Naive thymus-derived CD8-positive, alpha-beta T cell (primary cell): ENCODE results near the gene RWDD1. TPM values are rescaled to one million over a fixed set of nuclear protein-coding genes. Genes with fewer than 3 reads are reported as not detected.

Experiments used
- ATAC-seq, 2 donors: fragments of 150-1000 bp; cut with Tn5 transposase in 1 of 2; sonication (Bioruptor Pico), chemical (Tn5 transposase) in 1 of 2; 1 replicate in 1 of 2; 2 replicates in 1 of 2; pipeline ENCODE4 v1.10.0; 2021; ENCODE audit warnings: mild to moderate bottlenecking in 2 of 2, moderate library complexity in 2 of 2
- POLR2A ChIA-PET: fragments of 350-600 bp; sonication (Branson Sonifier 250); formaldehyde crosslinking; loops from one replicate; lab custom pipeline; 2021; ENCODE audit warnings: antibody characterized with exemption; lab: Charles Lee
- DNase-seq, 10 donors: peaks; one replicate each; pipeline versions ENCODE4 v3.0.0 to v3.0.0-alpha.2; 2020 to 2022
- H3K27ac Mint-ChIP-seq, 10 donors: one replicate each; pipeline ENCODE4 v1.8.0; 2020 to 2022; ENCODE audit warnings: mild to moderate bottlenecking in 10 of 10, mixed read lengths in 10 of 10, moderate library complexity in 4 of 10, inconsistent platforms in 1 of 10
- H3K27me3 Mint-ChIP-seq, 5 donors: one replicate each; pipeline ENCODE4 v1.8.0; 2021 to 2022; ENCODE audit warnings: mixed read lengths in 5 of 5
- H3K36me3 Mint-ChIP-seq, 3 donors: one replicate each; pipeline ENCODE4 v1.8.0; 2020 to 2022; ENCODE audit warnings: mixed read lengths in 3 of 3, mild to moderate bottlenecking in 2 of 3, inconsistent platforms in 1 of 3
- H3K4me1 Mint-ChIP-seq, 4 donors: one replicate each; pipeline ENCODE4 v1.8.0; 2021 to 2022; ENCODE audit warnings: mixed read lengths in 4 of 4
- H3K4me3 Mint-ChIP-seq, 10 donors: one replicate each; pipeline ENCODE4 v1.8.0; 2020 to 2022; ENCODE audit warnings: mild to moderate bottlenecking in 10 of 10, mixed read lengths in 10 of 10, moderate library complexity in 6 of 10, inconsistent platforms in 1 of 10
- H3K9me3 Mint-ChIP-seq, 9 donors: one replicate each; pipeline ENCODE4 v1.8.0; 2020 to 2022; ENCODE audit warnings: mixed read lengths in 9 of 9, mild to moderate bottlenecking in 3 of 9, inconsistent platforms in 1 of 9, moderate library complexity in 1 of 9
- polyA plus RNA-seq, 3 donors: library from polyadenylated mRNA; unstranded; fragments of 300-500 nt; fragmentation: Illumina TruSeq; gene quantifications; one replicate each; pipeline ENCODE4 v1.2.3, GENCODE V29; 2021
- total RNA-seq, 8 experiments: library from RNA in 2 of 8; stranded (reverse) in 2 of 8; gene quantifications; one replicate each; pipeline ENCODE4 v1.2.3 and lab custom pipeline; 2021 to 2026

The RWDD1 gene, protein sequence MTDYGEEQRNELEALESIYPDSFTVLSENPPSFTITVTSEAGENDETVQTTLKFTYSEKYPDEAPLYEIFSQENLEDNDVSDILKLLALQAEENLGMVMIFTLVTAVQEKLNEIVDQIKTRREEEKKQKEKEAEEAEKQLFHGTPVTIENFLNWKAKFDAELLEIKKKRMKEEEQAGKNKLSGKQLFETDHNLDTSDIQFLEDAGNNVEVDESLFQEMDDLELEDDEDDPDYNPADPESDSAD
- 10 to 100 TPM; 38.0 to 39.0 TPM for total RNA-seq
- 10 to 100 TPM; 55.7 to 89.3 (median 69.7) TPM for polyA plus RNA-seq
- total RNA-seq (lab: John Stamatoyannopoulos, UW) = 36.6 to 74.6 (median 52.6) reads per million in 6 experiments

DNA sequence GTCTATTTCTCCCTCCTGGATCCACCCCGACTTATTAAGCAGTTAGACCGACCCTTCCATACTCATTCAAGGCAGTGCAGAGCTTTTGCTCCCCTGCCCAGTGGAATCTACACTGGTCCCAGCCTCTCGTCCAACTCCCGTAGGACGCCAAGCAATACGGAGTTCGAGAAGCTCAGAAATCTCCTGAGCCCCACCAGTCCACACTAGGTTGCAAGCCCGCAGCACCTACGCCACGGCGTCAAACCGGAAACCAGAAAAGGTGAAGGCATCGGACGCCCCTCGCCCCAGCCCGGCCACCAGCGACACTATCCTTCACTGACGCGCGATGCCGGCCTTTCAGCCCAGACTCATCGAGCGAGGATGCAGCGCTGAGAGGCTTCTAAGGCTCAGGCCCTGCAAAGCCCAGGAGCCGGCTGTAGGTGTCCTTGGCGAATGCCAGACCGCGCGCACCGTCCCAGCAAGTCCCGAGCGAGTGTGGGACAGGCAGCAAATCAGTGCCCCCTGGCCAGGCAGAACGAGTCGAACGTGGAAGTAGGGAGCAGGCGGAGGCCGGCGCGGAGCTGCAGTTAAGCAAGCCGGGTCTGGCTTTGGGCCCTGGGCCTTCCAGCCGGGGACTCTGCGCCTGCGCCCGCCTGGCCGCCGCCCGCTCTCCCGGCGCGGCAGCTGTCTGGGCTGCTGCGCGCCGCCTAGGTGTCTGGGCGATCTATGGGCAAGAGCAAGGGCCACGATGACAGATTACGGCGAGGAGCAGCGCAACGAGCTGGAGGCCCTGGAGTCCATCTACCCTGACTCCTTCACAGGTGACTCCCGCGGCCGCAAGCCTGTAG lies at the start of gene RWDD1:
Gene RWDD1, plus strand, starts transcription at position 649 of the 827 bp plus-strand sequence. Its CDS starts 79 bp downstream, at position 728.
- POLR2A ChIA-PET = interaction anchor here (0.6 to 4.2 kb wide), 14 partner anchors 10 to 978 kb away, joined by 3 to 66 read pairs (median 4); partner anchors contain the start of genes KPNA5, NT5DC1, TSPYL1 and TSPYL4
- Mint-ChIP-seq H3K4me1 (peaks cover 26 to 60% (median 50%) of the 10 kb centered on the region in 4 donors), H3K4me3 (peak within 1 kb of the TSS; percentile 93 to 99 (median 96)), H3K9me3 (no peaks in the 10 kb centered on the region), H3K27ac (peak within 1 kb of the TSS; percentile 98 to 100 (median 100)), H3K36me3 (peaks cover 0 to 25% (median 8%) of the 10 kb centered on the region in 3 donors), H3K27me3 (no peaks in the 10 kb centered on the region)
- DNase-seq = peak; percentile 92 to 99 (median 98)
- ATAC-seq = peak; percentile 87 to 93

DNA sequence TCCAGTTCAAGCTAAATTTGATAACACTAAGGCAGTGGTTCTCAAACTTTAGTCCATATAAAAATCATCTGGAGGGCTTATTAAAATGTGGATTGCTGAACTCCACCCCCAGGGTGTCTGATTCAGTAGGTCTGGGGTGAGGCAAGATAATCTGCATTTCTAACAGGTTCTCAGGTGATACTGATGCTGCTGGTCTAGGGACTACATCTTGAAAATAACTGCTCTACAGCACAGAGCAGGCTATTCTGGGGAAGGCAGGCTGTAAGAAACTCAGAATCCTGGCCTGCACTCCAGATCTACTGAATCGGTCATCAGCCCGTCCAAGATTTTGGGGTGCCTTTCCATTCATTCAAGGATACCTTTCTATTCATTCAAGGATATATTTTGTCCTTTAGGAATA lies 48.4 kb upstream of the RWDD1 start:
- no peaks in the 10 kb centered on the region for H3K9me3 Mint-ChIP-seq
- no peaks in the 10 kb centered on the region for H3K4me1 Mint-ChIP-seq
- DNase-seq (no peak), ATAC-seq (no peak)
- peaks cover 3 to 12% (median 6%) of the 10 kb centered on the region in 5 donors for H3K27me3 Mint-ChIP-seq
- POLR2A ChIA-PET = no interaction called here
- H3K36me3 Mint-ChIP-seq = no peaks in the 10 kb centered on the region
- no peak overlapping the region for H3K27ac Mint-ChIP-seq
- H3K4me3 Mint-ChIP-seq = no peak overlapping the region

DNA sequence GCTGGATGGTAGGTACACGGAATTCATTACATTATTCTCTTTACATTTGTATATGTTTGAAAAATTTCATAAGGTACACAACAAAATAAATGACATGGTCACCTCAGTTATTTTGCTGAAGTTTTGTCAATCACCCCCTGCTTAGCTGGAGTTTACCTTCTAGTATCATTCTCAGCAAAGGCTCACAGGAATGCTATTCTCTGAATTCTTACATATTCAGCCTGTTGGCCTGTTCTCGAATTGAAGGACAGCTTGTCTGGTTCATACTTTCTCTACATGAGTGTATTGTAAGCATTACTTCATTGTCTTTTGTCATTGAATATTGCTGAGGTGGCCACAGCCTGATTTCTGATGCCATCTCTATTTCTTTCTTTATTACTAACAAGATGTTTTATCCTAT lies 47.1 kb upstream of the RWDD1 start:
- Mint-ChIP-seq H3K4me3 (no peak overlapping the region), H3K36me3 (no peaks in the 10 kb centered on the region), H3K27ac (no peak overlapping the region), H3K27me3 (peaks cover 0 to 8% (median 2%) of the 10 kb centered on the region in 5 donors), H3K4me1 (no peaks in the 10 kb centered on the region), H3K9me3 (no peaks in the 10 kb centered on the region)
- DNase-seq (no peak), ATAC-seq (no peak)
- POLR2A ChIA-PET = no interaction called here

DNA sequence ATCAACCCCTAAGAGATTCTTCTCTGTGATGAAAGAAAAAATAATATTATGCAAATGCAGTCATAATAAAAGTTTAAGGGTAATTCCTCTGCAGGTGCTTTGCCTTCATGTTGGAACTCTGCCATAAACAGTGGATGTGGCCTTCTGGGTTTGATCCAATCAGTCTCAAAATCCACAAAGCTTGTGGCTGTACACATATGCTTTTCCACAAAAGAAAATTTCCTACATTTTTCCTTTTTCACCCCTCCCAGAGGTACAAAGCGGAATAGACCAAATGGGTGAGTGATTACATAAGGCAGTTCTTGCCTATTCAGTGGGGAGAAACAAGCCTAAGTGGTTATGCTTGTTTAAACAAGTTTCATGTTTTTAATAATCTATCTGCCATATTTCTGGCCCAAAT lies 43.2 kb upstream of the RWDD1 start:
- peaks cover 0 to 2% (median under 1%) of the 10 kb centered on the region in 4 donors for H3K4me1 Mint-ChIP-seq
- POLR2A ChIA-PET = no interaction called here
- no peak overlapping the region for H3K4me3 Mint-ChIP-seq
- no peaks in the 10 kb centered on the region for H3K36me3 Mint-ChIP-seq
- H3K27ac Mint-ChIP-seq = no peak overlapping the region
- H3K27me3 Mint-ChIP-seq = peaks cover 3 to 27% (median 14%) of the 10 kb centered on the region in 5 donors
- DNase-seq = no peak
- ATAC-seq = no peak
- no peaks in the 10 kb centered on the region for H3K9me3 Mint-ChIP-seq

DNA sequence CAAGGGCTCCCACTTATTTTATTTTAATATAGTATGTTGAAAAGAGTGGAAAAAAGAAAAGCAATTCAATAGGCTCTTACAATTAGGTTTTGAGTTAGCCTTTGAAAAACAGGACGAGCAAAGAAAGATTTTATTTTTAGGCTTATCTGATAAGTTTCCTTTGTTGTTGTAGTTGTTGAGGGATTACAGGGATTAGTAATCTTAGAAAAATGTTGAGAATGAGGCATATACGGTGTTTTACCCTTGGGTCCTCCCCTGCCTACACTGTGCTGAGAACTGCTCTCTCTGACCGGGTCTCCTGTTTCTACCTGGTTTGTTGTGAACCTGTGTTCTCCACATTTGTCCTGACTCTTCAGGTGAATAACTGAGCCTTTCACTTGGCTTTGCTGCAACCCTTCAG lies 42.5 kb upstream of the RWDD1 start:
- POLR2A ChIA-PET = no interaction called here
- Mint-ChIP-seq H3K9me3 (no peaks in the 10 kb centered on the region), H3K36me3 (no peaks in the 10 kb centered on the region), H3K27ac (no peak overlapping the region), H3K4me1 (peaks cover 0 to 2% (median under 1%) of the 10 kb centered on the region in 4 donors), H3K4me3 (no peak overlapping the region), H3K27me3 (peaks cover 3 to 27% (median 14%) of the 10 kb centered on the region in 5 donors)
- DNase-seq = no peak
- no peak for ATAC-seq

DNA sequence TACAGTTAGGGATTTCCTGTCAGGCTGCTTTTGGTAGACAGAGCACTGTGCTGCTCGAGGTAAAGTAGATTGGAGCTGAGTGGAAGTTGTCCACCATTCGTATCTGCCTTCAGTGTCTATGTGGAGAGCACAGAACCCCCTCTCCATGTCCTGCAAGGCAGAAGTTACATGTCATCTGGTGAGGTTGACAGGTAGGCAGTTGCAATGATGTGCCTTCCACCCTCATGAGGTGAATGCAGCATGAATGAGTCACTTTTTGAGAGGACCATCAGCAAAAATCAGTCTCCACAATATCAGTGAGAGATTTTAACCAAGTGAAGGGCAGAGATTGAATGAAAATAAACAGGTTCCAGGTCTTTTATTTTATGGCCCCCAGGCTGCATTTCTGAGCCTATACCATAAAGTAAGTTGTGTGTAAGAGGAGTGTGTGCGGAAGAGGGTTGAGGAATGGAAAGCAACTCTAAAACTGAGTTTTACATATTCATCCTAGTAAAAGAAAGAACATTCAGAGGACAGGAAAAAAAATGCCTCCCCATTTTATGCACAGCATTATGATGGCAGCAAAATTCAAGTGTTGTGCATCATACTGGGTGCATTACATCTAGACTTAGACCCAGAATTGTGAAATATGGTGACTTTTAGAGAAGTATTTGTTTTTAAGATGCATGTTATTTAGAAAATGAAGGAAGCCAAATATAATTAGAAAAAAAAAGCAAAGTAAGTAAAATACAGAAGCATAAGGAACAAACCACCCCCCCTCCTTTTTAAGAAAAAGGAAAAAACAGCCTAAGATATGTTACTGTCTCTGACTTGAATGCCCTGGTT lies 41.6 kb upstream of the RWDD1 start:
- no peaks in the 10 kb centered on the region for H3K36me3 Mint-ChIP-seq
- DNase-seq = no peak
- no peak for ATAC-seq
- no peak overlapping the region for H3K27ac Mint-ChIP-seq
- POLR2A ChIA-PET = no interaction called here
- peaks cover 0 to 2% (median under 1%) of the 10 kb centered on the region in 4 donors for H3K4me1 Mint-ChIP-seq
- no peak overlapping the region for H3K4me3 Mint-ChIP-seq
- H3K9me3 Mint-ChIP-seq = no peaks in the 10 kb centered on the region
- H3K27me3 Mint-ChIP-seq = peaks cover 3 to 27% (median 14%) of the 10 kb centered on the region in 5 donors

DNA sequence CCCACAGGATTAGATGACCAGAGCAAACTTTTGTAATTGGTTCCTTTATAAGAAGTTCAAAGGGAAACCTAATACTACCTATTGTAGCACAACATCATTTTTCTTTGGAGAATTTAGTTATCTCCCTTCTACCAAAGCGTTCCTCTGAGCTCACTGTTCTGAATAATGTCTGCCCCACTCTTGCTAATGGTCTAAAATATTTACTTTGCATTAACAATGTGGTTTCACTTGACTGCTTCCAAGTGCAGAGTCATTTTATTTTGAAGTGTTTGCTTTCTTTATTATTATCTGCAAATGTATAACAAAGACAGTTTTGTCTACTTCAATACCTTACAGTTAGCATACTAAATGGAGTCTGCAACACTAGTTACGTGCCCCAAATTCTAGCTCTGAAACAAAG lies 40.9 kb upstream of the RWDD1 start:
- H3K27me3 Mint-ChIP-seq = peaks cover 3 to 27% (median 14%) of the 10 kb centered on the region in 5 donors
- no peaks in the 10 kb centered on the region for H3K9me3 Mint-ChIP-seq
- H3K27ac Mint-ChIP-seq = no peak overlapping the region
- POLR2A ChIA-PET = no interaction called here
- peaks cover 0 to 2% (median under 1%) of the 10 kb centered on the region in 4 donors for H3K4me1 Mint-ChIP-seq
- no peak overlapping the region for H3K4me3 Mint-ChIP-seq
- H3K36me3 Mint-ChIP-seq = no peaks in the 10 kb centered on the region
- DNase-seq (no peak), ATAC-seq (no peak)

DNA sequence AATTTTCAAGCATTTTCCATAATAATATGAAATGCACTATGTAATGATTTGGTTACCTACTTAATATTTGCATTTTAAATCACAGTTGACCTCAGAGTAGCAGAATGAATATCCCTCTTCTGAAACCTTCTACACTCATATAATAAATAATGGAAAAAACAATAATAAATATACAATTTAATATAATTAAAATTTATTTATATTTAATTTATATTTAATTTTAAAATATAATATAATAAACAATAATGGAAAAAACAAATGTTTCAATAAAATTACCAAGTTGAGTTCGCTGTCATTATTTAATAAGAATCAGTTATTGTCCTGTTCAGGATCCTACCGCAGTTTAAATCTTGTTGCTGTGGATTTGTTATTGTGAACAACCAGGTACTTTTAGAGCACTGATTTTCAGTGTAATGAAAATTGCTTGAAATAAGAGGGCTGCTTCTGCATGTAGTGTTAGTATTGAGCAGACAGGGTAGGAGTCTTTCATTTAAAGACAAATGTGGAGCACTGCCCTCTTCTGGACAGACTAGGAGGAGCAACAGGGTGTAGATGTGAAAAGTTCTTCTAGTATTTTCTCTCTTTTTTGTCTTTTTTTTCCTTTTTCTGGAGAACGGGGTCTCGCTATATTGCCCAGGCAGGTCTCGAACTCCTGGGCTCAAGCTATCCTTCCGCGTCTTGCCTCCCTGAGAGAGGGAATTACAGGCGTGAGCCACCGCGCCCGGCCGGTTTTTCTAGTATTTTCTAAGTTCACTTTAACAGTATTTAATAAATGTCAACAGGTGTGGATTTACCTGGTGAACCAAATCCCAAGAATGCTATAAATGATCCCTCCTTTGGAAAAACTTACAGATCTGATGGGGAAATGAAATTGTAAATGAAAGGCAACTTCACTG lies 39.4 kb upstream of the RWDD1 start:
- H3K9me3 Mint-ChIP-seq = no peaks in the 10 kb centered on the region
- H3K4me3 Mint-ChIP-seq = no peak overlapping the region
- POLR2A ChIA-PET = no interaction called here
- peaks cover 3 to 27% (median 14%) of the 10 kb centered on the region in 5 donors for H3K27me3 Mint-ChIP-seq
- no peaks in the 10 kb centered on the region for H3K36me3 Mint-ChIP-seq
- DNase-seq (peak; percentile 20 to 78 (median 58)), ATAC-seq (peak; percentile 96)
- peaks cover 0 to 2% (median under 1%) of the 10 kb centered on the region in 4 donors for H3K4me1 Mint-ChIP-seq
- peak overlapping the region in 1 of 10 donors; percentile 82 for H3K27ac Mint-ChIP-seq

DNA sequence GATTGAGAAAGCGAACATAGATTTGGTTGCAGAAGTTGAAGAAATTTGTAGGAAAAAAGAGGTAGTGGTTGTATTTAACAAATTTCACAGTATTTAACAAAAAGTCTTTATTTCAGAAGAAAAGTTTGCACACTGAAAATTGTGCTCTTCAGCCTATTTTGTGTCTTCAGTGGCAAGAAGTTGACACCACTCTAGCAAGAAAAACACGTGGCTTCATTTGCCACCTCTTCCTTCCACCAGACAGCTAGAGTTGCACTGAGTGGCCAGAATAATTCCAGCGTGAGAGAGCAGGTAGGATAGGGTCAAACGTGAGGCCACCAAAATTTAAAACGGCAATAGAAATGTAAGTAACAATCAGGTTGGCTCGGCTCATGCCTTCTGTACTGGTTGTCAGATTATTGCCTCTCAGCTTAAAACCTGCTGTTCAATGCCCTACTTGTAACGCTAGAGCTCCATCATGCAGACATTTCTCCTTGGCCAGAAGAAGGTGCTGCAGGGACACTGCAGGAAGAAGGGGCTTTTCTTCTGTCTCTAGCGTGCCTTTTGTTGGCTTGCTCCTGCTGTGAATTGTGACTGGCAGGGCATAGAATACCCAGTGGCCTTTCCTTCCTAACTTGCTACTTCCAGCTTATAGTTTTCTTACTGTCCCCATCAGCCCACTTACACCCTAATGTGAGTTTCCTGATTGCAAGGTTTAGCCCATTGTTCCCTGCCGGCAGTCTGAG lies 37.9 kb upstream of the RWDD1 start:
- ATAC-seq = no peak
- Mint-ChIP-seq H3K4me3 (no peak overlapping the region), H3K4me1 (peaks cover 0 to 2% (median under 1%) of the 10 kb centered on the region in 4 donors), H3K27ac (no peak overlapping the region), H3K27me3 (peaks cover 2 to 27% (median 14%) of the 10 kb centered on the region in 5 donors), H3K36me3 (no peaks in the 10 kb centered on the region), H3K9me3 (no peaks in the 10 kb centered on the region)
- no peak for DNase-seq
- POLR2A ChIA-PET = no interaction called here

DNA sequence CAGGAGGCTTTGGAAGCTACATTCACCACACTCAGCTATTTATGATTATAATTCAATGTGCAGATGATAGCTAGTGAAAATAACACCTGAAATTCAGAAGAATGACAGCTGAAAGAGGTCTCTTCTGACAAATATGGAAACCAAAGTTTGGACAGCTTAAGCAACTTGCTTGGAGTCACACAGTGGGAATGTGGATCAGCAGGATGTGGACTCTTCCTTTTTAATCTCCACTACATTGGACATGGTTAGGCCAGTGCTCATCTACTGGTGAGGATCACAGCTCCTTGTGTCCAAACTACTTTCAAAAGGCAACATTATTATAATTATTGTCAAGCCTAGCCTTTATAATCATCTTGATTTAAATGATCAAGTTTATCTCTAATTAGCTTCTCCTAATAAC lies 36.2 kb upstream of the RWDD1 start:
- POLR2A ChIA-PET = interaction anchor here (1.1 kb wide), 1 partner anchor 256 kb away, joined by 4 read pairs; the partner anchor contains the start of gene TSPYL1
- Mint-ChIP-seq H3K27ac (no peak overlapping the region), H3K4me1 (peaks cover 0 to 2% (median under 1%) of the 10 kb centered on the region in 4 donors), H3K4me3 (no peak overlapping the region), H3K36me3 (no peaks in the 10 kb centered on the region), H3K27me3 (peaks cover 4 to 14% (median 8%) of the 10 kb centered on the region in 5 donors), H3K9me3 (no peaks in the 10 kb centered on the region)
- DNase-seq = no peak
- no peak for ATAC-seq

DNA sequence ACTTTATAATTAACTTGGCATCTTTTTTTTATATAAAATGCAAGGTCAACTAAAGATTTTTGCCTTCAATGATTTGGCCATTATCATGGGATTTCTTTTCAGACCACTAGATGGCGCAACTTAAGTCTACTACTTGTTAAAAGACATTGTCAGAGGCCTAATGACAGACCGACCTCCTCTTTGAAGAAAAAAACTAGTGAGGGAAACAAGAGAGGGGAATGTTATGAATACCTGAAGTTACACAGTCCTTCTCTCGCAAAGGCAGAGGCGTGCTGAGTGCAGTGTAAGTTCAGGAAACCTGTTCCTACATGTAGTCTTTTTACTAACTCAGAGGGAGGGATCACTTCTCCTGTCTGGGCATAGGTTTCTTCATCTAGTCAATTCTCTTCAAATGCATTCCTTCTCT lies 35.1 kb upstream of the RWDD1 start:
- Mint-ChIP-seq H3K4me1 (peaks cover 0 to under 1% (median under 1%) of the 10 kb centered on the region in 4 donors), H3K36me3 (no peaks in the 10 kb centered on the region), H3K4me3 (no peak overlapping the region), H3K9me3 (no peaks in the 10 kb centered on the region), H3K27ac (peak overlapping the region in 1 of 10 donors; percentile 25), H3K27me3 (peaks cover 4 to 15% (median 8%) of the 10 kb centered on the region in 5 donors)
- ATAC-seq = peak; percentile 53 to 72
- DNase-seq = peak in 6 of 10 donors; percentile 9 to 63 (median 39)
- POLR2A ChIA-PET = interaction anchor here (0.6 kb wide), 1 partner anchor 29 kb away, joined by 5 read pairs; no protein-coding TSS in a partner anchor
